NCI-H748 (cell line): ENCODE measurements around the gene EPS8L1.
"Not testable (repeated sequence)": the region's sequence is repeated elsewhere in the genome, so short reads cannot be mapped to it uniquely, and the experiment has no call there.

Source experiments
- DNase-seq: peaks from one replicate; lab custom pipeline; 2025; ENCODE audit not compliant: unreplicated experiment; lab: John Stamatoyannopoulos, UW

Gene EPS8L1

GRCh38 chr19:55075371-55075998, at the start of gene EPS8L1:
Gene EPS8L1 (plus strand): TSS chr19:55075869. CDS start chr19:55076445, 576 bp downstream.
- no peak for DNase-seq

- DNase-seq = not testable (repeated sequence)
Measured at GRCh38 chr19:55027140-55027471, 48.6 kb upstream of the EPS8L1 start.

DNA sequence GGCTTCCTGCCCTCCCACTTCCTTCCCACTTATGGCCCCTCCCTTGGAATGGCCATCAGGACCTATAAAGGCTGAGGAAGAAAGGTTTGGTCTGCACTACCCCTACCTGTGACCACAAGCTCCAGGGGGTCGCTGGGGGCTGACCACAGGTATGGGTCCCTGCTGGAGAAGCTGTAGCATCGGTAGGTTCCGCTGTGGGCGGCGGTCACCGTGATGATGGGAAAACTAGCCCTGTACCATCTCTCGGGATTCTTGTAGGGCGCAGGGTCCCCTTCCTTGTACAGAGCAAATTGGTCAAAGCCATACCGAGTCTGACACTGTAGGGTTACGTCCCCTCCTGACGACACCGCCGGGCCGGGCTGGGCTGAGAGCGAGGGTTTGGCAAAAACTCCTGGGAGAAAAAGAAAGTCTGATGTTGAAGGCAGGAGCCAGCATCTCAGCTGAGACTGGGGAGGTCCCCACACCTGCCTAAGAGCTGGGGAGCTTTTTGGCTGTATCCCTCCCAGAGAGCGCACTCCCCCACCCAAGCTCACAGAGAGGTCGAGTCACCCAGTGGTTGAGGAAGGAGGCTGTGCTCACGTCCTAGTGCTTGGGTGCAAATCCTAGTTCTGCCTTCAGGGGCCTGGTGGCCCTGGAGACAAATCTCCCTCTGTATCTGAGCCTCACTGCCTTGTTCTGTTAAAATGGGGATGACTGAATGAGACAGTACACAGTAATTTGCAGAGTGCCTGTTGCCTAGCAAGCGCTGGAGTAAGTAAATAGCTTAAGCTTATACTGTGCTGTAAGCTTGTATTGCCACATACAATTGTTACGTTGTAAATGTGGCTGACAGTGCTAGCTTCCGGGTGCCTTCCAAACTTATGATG, 48.0 kb upstream of the EPS8L1 start:
- no peak for DNase-seq

GRCh38 chr19:55028757-55029156, 46.9 kb upstream of the EPS8L1 start:
- no peak for DNase-seq

DNA sequence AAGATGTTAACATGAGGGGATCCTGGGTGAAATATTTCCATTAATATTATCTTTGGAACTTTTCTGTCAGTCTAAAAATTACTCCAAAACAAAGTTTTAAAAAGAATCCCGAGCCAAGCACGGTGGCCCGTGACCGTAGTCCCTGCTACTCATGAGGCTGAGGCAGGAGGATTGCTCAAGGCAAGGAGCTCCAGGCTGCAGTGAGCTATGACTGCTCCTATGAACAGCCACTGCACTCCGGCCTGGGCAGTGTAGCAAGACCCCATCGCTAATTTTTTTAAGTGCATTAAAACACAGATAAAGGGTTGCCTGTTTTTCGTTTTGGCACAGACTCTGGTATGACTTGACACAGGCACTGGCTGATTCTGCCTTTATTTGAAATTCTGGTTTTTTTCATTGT, 44.5 kb upstream of the EPS8L1 start:
- DNase-seq = no peak

DNA sequence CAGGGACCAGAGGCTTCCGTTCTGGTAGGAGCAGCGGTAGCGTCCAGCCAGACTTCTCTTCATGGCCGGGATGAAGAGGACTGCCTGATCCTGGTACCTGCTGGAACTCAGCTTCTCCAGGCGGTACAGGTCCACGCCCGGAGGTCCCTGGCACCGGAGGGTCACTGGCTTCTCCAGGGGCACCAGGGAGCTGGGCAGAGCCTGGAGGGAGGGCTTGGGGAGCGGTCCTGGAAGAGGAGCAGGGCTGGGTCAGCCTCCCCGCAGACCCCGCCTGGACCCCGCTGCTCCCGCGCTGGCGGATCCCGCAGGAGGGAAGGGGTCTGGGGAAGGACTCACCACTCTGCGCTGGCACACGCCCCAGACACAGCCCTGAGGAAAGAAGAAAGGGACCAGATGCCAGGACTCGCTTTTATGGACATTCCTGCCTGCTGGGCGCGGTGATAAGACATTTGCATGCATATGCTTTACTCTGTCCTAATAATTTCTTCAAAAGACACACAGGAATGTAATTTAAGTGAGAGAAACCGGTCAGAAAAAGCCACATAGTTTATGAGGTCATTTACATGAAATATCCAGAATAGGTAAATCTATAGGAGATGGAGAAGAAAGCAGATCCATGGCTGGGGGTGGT, 43.4 kb upstream of the EPS8L1 start:
- DNase-seq = no peak

DNA sequence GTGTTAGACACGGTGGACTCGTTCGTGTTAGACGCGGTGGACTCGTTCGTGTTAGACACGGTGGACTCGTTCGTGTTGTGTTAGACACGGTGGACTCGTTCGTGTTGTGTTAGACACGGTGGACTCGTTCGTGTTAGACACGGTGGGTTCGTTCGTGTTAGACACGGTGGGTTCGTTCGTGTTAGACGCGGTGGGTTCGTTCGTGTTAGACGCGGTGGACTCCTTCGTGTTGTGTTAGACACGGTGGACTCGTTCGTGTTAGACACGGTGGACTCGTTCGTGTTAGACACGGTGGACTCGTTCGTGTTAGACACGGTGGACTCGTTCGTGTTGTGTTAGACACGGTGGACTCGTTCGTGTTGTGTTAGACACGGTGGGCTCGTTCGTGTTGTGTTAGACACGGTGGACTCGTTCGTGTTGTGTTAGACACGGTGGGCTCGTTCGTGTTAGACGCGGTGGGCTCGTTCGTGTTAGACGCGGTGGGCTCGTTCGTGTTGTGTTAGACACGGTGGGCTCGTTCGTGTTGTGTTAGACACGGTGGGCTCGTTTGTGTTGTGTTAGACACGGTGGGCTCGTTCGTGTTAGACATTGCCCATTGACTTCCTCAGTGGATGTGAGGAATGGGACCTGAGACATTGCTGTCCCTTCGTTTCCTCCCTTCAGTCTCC, 42.6 kb upstream of the EPS8L1 start:
- DNase-seq = not testable (repeated sequence)

GRCh38 chr19:55034751-55035150, 40.9 kb upstream of the EPS8L1 start:
- DNase-seq = no peak

DNA sequence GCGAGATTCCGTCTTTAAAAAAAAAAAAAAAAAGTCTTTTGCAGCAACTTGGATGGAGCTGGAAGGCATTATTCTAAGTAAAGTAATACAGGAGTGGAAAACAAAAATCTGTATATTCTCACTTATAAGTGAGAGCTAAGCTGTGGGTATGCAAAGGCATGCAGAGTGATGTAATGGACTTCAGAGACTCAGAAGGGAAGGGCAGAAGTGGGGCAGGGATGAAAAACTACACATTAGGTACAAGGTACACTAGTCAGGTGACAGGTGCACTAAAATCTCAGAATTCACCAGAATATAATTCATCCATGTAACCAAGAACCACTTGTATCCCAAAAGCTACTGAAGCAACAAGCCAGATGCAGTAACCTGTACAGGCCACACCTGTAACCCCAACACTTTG, 39.6 kb upstream of the EPS8L1 start:
- DNase-seq = no peak

DNA sequence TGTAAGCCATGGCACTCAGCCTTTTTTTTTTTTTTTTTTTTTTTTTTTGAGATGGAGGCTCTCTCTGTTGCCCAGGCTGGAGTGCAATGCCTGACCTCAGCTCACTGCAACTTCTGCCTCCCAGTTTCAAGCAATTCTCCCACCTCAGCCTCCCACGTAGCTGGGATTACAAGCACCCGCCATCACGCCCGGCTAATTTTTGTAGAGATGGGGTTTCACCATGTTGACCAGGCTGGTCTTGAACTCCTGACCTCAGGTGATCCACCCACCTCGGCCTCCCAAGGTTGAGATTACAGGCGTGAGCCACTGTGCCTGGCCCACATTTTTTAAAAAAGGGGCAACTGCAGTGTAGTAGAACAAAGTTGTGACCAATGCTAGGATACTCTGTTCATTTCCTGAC, 38.1 kb upstream of the EPS8L1 start:
- not testable (repeated sequence) for DNase-seq

DNA sequence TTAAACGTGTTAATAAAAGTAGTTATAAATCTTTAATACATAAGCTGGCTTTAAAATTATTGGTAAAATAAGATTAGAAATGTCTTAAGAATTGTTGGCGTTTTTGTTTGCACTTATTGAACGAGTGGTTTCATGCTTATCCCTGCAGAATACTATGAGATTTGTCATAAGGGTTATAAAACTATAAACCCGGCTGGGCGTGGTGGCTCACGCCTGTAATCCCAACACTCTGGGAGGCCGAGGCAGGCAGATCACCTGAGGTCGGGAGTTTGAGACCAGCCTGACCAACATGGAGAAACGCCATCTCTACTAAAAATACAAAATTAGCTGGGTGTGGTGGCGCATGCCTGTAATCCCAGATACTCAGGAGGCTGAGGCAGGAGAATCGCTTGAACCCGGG, 35.0 kb upstream of the EPS8L1 start:
- DNase-seq = not testable (repeated sequence)

DNA sequence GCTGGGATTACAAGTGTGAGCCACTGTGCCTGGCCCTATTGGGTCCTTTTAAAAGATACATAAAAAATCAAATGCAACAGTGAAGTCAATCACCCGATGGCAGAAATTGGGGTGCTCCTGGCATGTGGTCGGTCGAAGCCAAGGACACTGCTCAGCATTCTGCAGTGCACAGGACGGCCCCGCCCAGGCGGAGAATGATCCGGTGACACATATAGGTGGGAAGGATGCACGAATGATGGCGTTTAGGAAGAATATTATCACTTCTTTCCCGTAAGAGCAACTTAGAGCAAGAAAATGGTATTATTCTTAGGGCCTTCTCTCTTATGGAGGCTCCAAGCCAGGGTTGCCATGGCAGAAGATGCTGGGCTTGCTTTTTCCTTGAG, 34.4 kb upstream of the EPS8L1 start:
- DNase-seq = no peak

GRCh38 chr19:55041627-55042343, 33.9 kb upstream of the EPS8L1 start:
- no peak for DNase-seq

- DNase-seq = no peak
Measured at GRCh38 chr19:55042344-55042678, 33.4 kb upstream of the EPS8L1 start.

GRCh38 chr19:55042688-55043087, 33.0 kb upstream of the EPS8L1 start:
- no peak for DNase-seq

- no peak for DNase-seq
Measured at GRCh38 chr19:55044286-55044685, 31.4 kb upstream of the EPS8L1 start.

DNA sequence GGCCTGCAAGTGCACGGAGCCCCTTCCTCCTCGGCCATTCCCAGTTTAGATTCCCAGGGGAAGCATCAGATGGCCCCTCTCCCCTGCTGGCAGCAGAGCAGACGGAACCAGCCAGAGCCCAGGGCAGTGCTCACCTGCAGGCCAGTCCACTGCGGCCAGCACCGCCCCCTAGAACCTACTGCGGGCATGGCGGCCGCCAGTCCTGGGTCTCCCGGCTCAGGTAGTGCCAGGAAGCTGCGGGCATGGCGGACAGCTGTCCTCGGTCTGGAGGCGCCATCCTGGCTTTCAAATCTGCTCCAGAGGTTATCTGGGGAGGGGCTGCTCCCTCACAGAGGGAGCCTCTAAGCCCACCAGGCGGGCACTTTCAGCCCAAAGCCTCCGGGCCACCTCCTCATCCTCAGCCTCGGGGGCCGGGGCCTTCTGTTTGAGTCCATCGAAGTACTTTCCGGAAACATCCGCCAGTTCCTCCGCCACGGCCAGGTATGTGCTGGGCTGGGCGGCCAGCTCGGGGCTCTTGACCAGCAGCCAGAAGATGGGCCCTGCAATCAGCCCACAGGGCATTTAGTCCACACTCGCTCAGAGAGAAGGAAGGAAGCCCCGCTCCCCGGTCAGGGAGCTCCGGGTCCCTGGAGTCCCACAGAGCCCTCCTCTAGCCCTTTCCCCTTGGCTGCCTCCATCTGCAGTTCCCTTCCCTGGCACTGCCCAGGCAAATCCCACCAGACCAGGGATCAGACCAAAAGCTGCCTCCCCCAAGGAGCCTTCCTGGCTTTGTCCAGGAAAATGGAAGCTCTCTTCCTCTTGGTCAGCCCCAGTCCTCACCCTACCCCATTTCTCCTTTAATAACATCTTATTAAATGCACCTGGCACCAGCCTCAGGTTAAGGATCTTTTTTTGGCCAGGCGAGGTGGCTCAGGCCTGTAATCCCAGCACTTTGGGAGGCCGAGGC, 30.6 kb upstream of the EPS8L1 start:
- DNase-seq = no peak

GRCh38 chr19:55046975-55047622, 28.6 kb upstream of the EPS8L1 start:
- DNase-seq = no peak

GRCh38 chr19:55047951-55048350, 27.7 kb upstream of the EPS8L1 start:
- DNase-seq = no peak

GRCh38 chr19:55048446-55048845, 27.2 kb upstream of the EPS8L1 start:
- no peak for DNase-seq
